H1 (cell line): ENCODE results near the gene PRR35. TPM values are rescaled to one million over a fixed set of nuclear protein-coding genes. Genes with fewer than 3 reads are reported as not detected.

Experiments
- CTCF ChIP-seq, 3 experiments: IDR thresholded peaks; 1 replicate in 2 of 3; 2 replicates in 1 of 3; pipeline versions ENCODE4 v1.5.1 to v1.6.1; 2011; ENCODE audit warnings: low read length in 3 of 3, mild to moderate bottlenecking in 3 of 3, inconsistent platforms in 2 of 3, low read depth in 1 of 3, moderate library complexity in 1 of 3; ENCODE audit not compliant: insufficient read depth in 1 of 3; ENCODE audit errors: control extremely low read depth in 1 of 3
- GABPA ChIP-seq: IDR thresholded peaks from 2 replicates; pipeline ENCODE4 v1.6.1; 2011; ENCODE audit warnings: mild to moderate bottlenecking, low read length, moderate library complexity, borderline replicate concordance; ENCODE audit not compliant: insufficient read depth
- PHF8 ChIP-seq: fragments of 200-600 bp; sonication (generic); conservative IDR thresholded peaks from 2 replicates; pipeline ENCODE4 v1.7.1; 2012; ENCODE audit warnings: low read depth, mild to moderate bottlenecking, inconsistent platforms, low read length, moderate library complexity
- polyA plus RNA-seq, 7 experiments: library from polyadenylated mRNA; depleted of rRNA in 3 of 7; stranded (reverse) in 5 of 7; unstranded in 2 of 7; fragments of >200 nt in 5 of 7; fragments of 200-250 nt in 2 of 7; gene quantifications; 1 replicate in 5 of 7; 2 replicates in 1 of 7; 4 replicates in 1 of 7; pipeline versions ENCODE4 v1.2.1 to v1.2.3, GENCODE V29; 2011 to 2013; ENCODE audit warnings: missing spikeins in 2 of 7, mixed read lengths in 2 of 7
- total RNA-seq: library from RNA; stranded (reverse); fragmentation: NEBNext Ultra II Directional; extraction: Animal tissue kit (Norgen Biotek cat#: 25700); gene quantifications from 2 replicates; pipeline ENCODE4 v1.2.1, GENCODE V29; 2021

PRR35 gene
- total and polyA plus RNA-seq, 2 of the 8 experiments (the other 6 are each of a cell fraction or from before 2014, with no cell fraction given), result 0.38 to 0.50 TPM

DNA sequence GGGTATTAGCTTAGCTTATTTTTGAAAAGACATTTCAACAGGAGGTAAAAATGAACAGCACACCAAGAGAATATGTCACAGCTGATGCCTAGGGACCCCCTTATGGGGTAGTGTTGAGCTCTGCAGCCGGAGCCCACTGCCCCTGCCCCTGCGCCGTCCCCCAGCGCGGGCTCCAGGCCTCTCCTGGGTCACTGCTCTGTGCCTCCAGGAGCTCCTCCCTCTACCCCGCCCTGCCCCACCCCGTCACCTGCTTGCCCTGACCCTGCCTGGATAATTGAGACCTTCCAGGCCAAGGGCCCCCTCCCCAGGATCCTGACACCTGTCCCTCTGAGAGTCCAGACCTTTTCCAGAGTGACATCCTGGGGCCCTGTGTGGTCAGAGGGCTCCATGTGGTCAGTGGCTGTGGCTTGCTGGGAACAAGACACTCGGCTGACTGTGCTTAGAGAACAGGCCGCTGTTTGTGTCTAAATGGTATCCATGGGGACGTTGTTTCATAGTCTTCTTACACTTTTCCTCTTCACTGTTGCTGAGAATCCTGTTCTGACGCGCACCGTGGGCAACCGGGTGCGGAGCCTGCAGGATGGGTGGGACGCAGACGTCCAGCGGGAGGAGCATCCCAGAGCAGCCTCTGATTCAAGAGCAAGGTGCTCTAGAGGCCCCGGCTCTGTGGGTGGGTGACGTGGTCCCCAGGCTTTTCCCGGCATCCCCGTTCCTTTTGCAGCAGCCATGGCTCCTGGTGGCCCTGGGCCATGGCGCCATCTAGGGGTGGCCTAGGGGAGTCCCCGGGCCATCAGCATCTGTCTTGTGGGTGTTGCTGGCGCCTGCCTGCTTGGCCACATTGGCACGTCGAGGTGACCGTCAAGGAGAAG lies 50.6 kb downstream of the PRR35 start (continued):
- TF ChIP-seq CTCF (IDR thresholded peaks at IDR 0.05; ENCODE audit: control extremely low read depth in 1 of 3, insufficient read depth in 1 of 3, low read depth in 1 of 3, low read length in 3 of 3) (peak; percentile 91 to 97 (median 92)), PHF8 (no peak), GABPA (peak; percentile 82; the same call in 1 of the 2 replicates)
